CD4-positive, alpha-beta memory T cell (primary cell): ENCODE results near the gene SEC31A. TPM values are rescaled to one million over a fixed set of nuclear protein-coding genes. Genes with fewer than 3 reads are reported as not detected.
A peak's percentile ranks its signal among the peaks of the same experiment; 100 is the strongest.

ENCODE experiments used
- CTCF ChIA-PET: fragments of 350-600 bp; sonication (Branson Sonifier 250); formaldehyde crosslinking; loops from one replicate; lab custom pipeline; 2021; ENCODE audit warnings: inconsistent platforms; ENCODE audit not compliant: partially characterized antibody; lab: Charles Lee
- POLR2A ChIA-PET: fragments of 350-600 bp; sonication (Branson Sonifier 250); formaldehyde crosslinking; loops from one replicate; lab custom pipeline; 2021; ENCODE audit not compliant: partially characterized antibody; lab: Charles Lee
- DNase-seq, 5 donors: peaks; one replicate each; pipeline versions ENCODE4 v3.0.0 to v3.0.0-alpha.2; 2020 to 2022; ENCODE audit warnings: mixed read lengths in 1 of 5
- H3K27ac ChIP-seq: one replicate; pipeline ENCODE4 v1.7.0; 2013; ENCODE audit warnings: low read depth, low read length
- H3K27me3 ChIP-seq: 2 replicates; pipeline ENCODE4 v1.7.0; 2013; ENCODE audit warnings: mild to moderate bottlenecking, low read length, moderate library complexity; ENCODE audit not compliant: insufficient read depth
- H3K36me3 ChIP-seq: 2 replicates; pipeline ENCODE4 v1.7.0; 2013; ENCODE audit warnings: mild to moderate bottlenecking, low read length, moderate library complexity; ENCODE audit not compliant: insufficient read depth
- H3K4me1 ChIP-seq: 2 replicates; pipeline ENCODE4 v1.7.0; 2013; ENCODE audit warnings: mild to moderate bottlenecking, low read length, moderate library complexity; ENCODE audit not compliant: insufficient read depth
- H3K4me3 ChIP-seq, 2 donors: one replicate each; pipeline ENCODE4 v1.7.0; 2013; ENCODE audit warnings: low read length in 2 of 2, mild to moderate bottlenecking in 1 of 2
- H3K9me3 ChIP-seq, 2 donors: one replicate each; pipeline ENCODE4 v1.7.0; 2013; ENCODE audit warnings: low read length in 2 of 2, control low read depth in 1 of 2; ENCODE audit not compliant: control insufficient read depth in 1 of 2
- H3K27ac Mint-ChIP-seq, 7 donors: one replicate each; pipeline ENCODE4 v1.8.0; 2020 to 2021; ENCODE audit warnings: mixed read lengths in 7 of 7, mild to moderate bottlenecking in 6 of 7, inconsistent platforms in 3 of 7, moderate library complexity in 3 of 7
- H3K27me3 Mint-ChIP-seq, 2 donors: one replicate each; pipeline ENCODE4 v1.8.0; 2020 to 2021; ENCODE audit warnings: mixed read lengths in 2 of 2
- H3K36me3 Mint-ChIP-seq, 2 donors: one replicate each; pipeline ENCODE4 v1.8.0; 2020 to 2021; ENCODE audit warnings: mixed read lengths in 2 of 2, inconsistent platforms in 1 of 2, mild to moderate bottlenecking in 1 of 2
- H3K4me1 Mint-ChIP-seq, 4 donors: one replicate each; pipeline ENCODE4 v1.8.0; 2020 to 2021; ENCODE audit warnings: mixed read lengths in 4 of 4, mild to moderate bottlenecking in 1 of 4
- H3K4me3 Mint-ChIP-seq, 8 donors: one replicate each; pipeline ENCODE4 v1.8.0; 2020 to 2021; ENCODE audit warnings: mixed read lengths in 8 of 8, mild to moderate bottlenecking in 7 of 8, moderate library complexity in 6 of 8, inconsistent platforms in 3 of 8
- H3K9me3 Mint-ChIP-seq, 8 donors: one replicate each; pipeline ENCODE4 v1.8.0; 2020 to 2021; ENCODE audit warnings: mixed read lengths in 8 of 8, mild to moderate bottlenecking in 5 of 8, inconsistent platforms in 3 of 8, moderate library complexity in 1 of 8
- intact Hi-C: fragments of 100-400 bp; cut with micrococcal nuclease; formaldehyde crosslinking; loops from one replicate; pipeline ENCODE4 v1.15.1; 2023
- polyA plus RNA-seq, 2 donors: library from polyadenylated mRNA; unstranded; fragments of 300-500 nt; fragmentation: Illumina TruSeq; gene quantifications; one replicate each; pipeline ENCODE4 v1.2.3, GENCODE V29; 2021
- total RNA-seq, 2 experiments: library from RNA; stranded (reverse); gene quantifications; one replicate each; pipeline ENCODE4 v1.2.3, GENCODE V29; 2021

The SEC31A gene
- total and polyA plus RNA-seq, 4 experiments from 2014 or later = 138 to 175 (median 162) TPM

DNA sequence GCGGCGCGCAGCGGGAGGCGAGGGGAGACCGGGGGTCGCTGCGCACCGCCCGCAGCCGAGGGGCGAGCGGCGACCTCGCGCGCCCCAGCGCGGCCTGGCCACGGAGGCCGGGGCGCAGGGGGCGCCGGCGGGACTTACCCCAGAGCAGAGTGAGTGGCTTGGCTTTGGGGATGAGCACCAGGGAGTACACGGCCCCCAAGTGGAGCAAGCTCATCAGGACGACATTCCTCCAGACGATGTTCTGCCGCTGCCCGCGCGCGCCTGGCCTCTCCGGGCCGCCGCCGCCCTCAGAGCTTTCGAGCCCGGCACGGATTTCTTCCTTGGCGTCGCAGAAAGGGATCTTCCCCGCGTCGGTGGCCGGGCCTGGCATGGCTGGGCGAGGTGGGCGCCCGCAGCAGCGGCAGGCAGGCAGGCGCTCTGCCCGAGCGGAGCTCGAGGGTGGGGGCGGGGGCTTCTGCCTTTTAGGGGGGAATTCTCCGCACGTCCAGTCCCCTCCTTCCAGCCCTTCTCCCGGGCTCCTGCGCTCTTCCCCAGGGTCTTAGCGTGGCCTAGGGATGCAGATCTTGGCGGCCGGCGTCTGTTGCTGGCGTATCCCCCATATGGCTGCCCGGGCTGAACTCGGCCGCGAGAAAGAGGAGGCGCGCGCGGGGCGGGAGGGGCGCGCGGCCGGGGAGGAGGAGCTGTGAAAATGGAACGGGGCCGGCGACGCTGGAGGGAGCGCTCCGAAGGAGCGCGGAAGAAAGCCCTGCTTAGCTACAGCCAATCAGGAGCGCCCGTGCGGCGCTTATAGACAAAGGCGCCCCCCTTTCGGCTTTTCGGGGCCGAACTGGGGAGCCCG lies 92.6 kb downstream of the SEC31A start, which contains the start of gene SCD5:
Gene SCD5, minus strand, starts transcription at position 629 of the 838 bp plus-strand sequence. Its CDS starts 259 bp downstream, at position 370.
- Histone ChIP-seq H3K9me3 (no peaks in the 10 kb centered on the region), H3K4me3 (peak within 1 kb of the TSS in 1 of 2 donors; percentile 41), H3K4me1 (peaks cover 18% of the 10 kb centered on the region), H3K27ac (no peak within 1 kb of the TSS), H3K36me3 (no peaks in the 10 kb centered on the region), H3K27me3 (peaks cover 31% of the 10 kb centered on the region)
- Mint-ChIP-seq H3K36me3 (no peaks in the 10 kb centered on the region), H3K27me3 (peaks cover 33 to 48% of the 10 kb centered on the region in 2 donors), H3K9me3 (no peaks in the 10 kb centered on the region), H3K4me1 (peaks cover 10 to 24% (median 13%) of the 10 kb centered on the region in 4 donors), H3K27ac (peak within 1 kb of the TSS in 1 of 7 donors; percentile 61), H3K4me3 (peak within 1 kb of the TSS; percentile 73 to 84 (median 82))
- peak in 2 of 5 donors; percentile 33 to 39 for DNase-seq
- intact Hi-C loops = no loop called here
- POLR2A ChIA-PET = no interaction called here
- CTCF ChIA-PET = interaction anchor here (0.6 kb wide), 1 partner anchor 57 kb away, joined by 3 read pairs; no protein-coding TSS in a partner anchor

DNA sequence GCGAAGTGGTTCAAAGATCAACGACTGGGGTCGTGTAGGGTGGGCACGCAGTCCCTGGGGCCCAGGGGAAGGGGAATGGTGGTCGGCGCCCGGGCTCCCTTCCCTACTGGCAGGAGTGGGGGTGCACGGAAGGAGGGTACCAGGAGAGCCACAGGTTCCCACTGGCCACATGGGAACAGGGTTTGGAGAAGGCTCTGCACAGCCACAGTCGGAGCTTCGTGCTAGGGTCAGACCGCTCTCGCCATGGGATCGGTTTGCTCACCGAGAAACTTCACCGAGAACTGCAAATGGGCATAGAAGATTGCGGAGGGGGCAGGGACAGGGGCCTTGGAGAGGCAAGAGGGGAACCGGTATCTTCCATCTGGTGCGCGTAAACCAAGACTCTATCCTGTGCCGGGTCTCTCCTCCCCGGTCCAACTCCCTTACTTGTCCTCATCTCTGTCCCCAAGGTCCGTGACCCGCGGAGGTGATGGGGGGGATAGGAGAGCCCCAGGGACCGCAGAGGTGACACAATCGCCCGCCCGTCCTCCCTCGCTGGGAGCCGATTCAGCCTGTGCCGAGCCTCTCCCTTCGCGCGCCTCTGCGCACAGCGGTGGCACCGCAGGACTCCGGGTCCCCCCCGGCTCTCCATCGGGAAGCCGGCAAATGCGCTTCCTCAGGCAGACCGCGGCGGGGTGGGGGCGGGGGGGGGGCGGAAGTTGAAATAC lies 93.4 kb downstream of the SEC31A start:
- peaks cover 27% of the 10 kb centered on the region for H3K27me3 ChIP-seq
- no peaks in the 10 kb centered on the region for H3K9me3 ChIP-seq
- peaks cover 31 to 51% of the 10 kb centered on the region in 2 donors for H3K27me3 Mint-ChIP-seq
- no peaks in the 10 kb centered on the region for H3K9me3 Mint-ChIP-seq
- peaks cover 10 to 24% (median 13%) of the 10 kb centered on the region in 4 donors for H3K4me1 Mint-ChIP-seq
- H3K27ac Mint-ChIP-seq = peak overlapping the region in 2 of 7 donors; percentile 24 to 80
- H3K36me3 ChIP-seq = no peaks in the 10 kb centered on the region
- peak in 1 of 5 donors; percentile 7 for DNase-seq
- ChIA-PET CTCF (interaction anchor here (0.6 kb wide), 1 partner anchor 56 kb away, joined by 3 read pairs; no protein-coding TSS in a partner anchor), POLR2A (no interaction called here)
- intact Hi-C loops = no loop called here
- H3K4me1 ChIP-seq = peaks cover 18% of the 10 kb centered on the region
- H3K36me3 Mint-ChIP-seq = no peaks in the 10 kb centered on the region
- H3K27ac ChIP-seq = no peak overlapping the region
- H3K4me3 ChIP-seq = no peak overlapping the region
- peak overlapping the region; percentile 68 to 82 (median 72) for H3K4me3 Mint-ChIP-seq

DNA sequence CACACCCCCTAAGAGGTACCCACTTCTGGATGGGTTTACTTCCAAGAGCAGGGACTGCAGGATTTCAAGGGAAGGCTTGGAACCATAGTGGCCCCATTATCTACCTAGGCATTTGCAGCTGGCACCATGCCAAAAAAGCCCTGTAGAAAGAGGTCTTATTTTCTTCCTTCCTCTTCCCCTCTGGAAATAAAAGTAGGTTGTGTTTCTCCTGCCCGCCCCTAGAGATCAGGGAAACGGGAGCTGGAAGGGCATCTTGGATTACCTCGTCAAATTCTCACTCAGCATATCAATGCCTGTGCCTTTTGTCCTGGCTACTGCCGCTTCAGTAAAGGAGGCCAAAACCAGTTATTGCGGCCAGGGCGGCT lies 93.9 kb downstream of the SEC31A start:
- Histone ChIP-seq H3K27ac (no peak overlapping the region), H3K36me3 (no peaks in the 10 kb centered on the region), H3K4me3 (no peak overlapping the region), H3K9me3 (no peaks in the 10 kb centered on the region), H3K4me1 (peaks cover 18% of the 10 kb centered on the region), H3K27me3 (peaks cover 24% of the 10 kb centered on the region)
- Mint-ChIP-seq H3K36me3 (no peaks in the 10 kb centered on the region), H3K4me1 (peaks cover 10 to 24% (median 13%) of the 10 kb centered on the region in 4 donors), H3K27me3 (peaks cover 30 to 49% of the 10 kb centered on the region in 2 donors), H3K27ac (peak overlapping the region in 1 of 7 donors; percentile 24), H3K9me3 (no peaks in the 10 kb centered on the region), H3K4me3 (peak overlapping the region; percentile 68 to 82 (median 72))
- DNase-seq = no peak
- ChIA-PET POLR2A (no interaction called here), CTCF (no interaction called here)
- intact Hi-C loops = no loop called here

DNA sequence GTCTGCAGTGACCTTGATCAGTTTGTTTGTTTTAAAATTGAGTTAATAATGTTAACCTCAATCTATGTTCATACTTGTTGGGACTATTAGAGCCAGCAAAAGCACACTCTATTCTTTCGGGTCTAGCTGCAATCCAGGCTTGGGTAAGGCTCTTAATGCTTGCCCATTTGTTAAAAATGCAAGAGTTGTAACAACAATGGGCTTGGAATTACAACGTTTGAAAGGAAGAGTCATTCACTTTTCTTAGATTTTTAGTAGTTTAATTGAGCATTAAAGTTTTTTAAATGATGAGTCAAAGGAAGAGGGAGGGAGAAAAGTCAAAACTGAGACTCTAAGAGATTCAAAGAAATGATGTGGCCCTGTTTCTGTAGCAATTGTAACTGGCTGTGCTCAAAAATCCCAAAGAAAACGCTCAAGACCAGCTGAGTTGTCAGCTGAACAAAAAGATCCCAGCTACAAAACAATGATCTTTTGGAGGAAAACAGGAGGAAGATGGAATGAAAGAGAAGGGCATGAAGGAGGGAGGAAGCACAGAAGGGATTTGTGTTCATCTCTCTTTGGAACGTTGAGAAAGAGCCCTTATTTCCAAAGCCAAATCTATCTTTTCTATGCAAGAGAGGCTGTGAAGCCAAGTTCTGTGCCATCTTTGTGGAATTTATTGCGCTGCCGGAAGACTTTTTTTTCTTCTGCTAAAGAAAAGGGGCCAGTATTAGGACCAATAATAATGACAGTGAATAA lies 97.9 kb downstream of the SEC31A start:
- POLR2A ChIA-PET = no interaction called here

DNA sequence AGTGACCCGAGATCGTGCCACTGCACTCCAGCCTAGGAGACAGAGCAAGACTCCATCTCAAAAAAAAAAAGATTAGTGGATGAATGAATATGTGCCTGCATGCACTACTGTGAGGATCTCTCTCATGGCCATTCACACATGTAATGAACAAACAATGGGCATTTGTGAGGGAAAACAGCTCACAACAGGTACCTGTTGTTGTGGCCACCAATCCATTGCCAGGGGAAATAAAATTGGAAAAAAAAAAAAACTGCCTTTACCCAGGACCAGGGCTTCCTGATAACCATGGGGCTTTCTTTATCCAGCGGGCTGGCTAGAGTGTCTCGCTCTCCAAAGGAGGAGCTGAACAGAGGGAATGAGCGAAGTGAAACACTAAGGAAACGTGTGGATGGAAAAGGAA lies 99.8 kb downstream of the SEC31A start:
- intact Hi-C loops = no loop called here
- peaks cover 10 to 31% of the 10 kb centered on the region in 2 donors for H3K27me3 Mint-ChIP-seq
- no peaks in the 10 kb centered on the region for H3K36me3 ChIP-seq
- no peaks in the 10 kb centered on the region for H3K4me1 Mint-ChIP-seq
- POLR2A ChIA-PET = no interaction called here
- no peaks in the 10 kb centered on the region for H3K9me3 ChIP-seq
- H3K36me3 Mint-ChIP-seq = no peaks in the 10 kb centered on the region
- no peak overlapping the region for H3K27ac Mint-ChIP-seq
- no peak overlapping the region for H3K4me3 ChIP-seq
- H3K4me1 ChIP-seq = no peaks in the 10 kb centered on the region
- no peak overlapping the region for H3K4me3 Mint-ChIP-seq
- no peak for DNase-seq
- H3K27me3 ChIP-seq = no peaks in the 10 kb centered on the region
- H3K9me3 Mint-ChIP-seq = no peaks in the 10 kb centered on the region
- H3K27ac ChIP-seq = no peak overlapping the region
- CTCF ChIA-PET = no interaction called here

More for the DNA sequence above, 97.9 kb downstream of the SEC31A start:
- Mint-ChIP-seq H3K4me3 (no peak overlapping the region), H3K4me1 (peaks cover 3 to 13% (median 7%) of the 10 kb centered on the region in 4 donors), H3K36me3 (no peaks in the 10 kb centered on the region), H3K27me3 (peaks cover 14 to 42% of the 10 kb centered on the region in 2 donors), H3K27ac (no peak overlapping the region), H3K9me3 (no peaks in the 10 kb centered on the region)
- H3K9me3 ChIP-seq = no peaks in the 10 kb centered on the region
- CTCF ChIA-PET = interaction anchor here (0.7 to 1.3 kb wide), 2 partner anchors 8 to 12 kb away, joined by 3 to 4 read pairs; no protein-coding TSS in a partner anchor
- H3K36me3 ChIP-seq = no peaks in the 10 kb centered on the region
- no peak overlapping the region for H3K4me3 ChIP-seq
- H3K27ac ChIP-seq = no peak overlapping the region
- peaks cover 12% of the 10 kb centered on the region for H3K27me3 ChIP-seq
- peaks cover 8% of the 10 kb centered on the region for H3K4me1 ChIP-seq
- intact Hi-C loops = no loop called here
- DNase-seq = no peak

DNA sequence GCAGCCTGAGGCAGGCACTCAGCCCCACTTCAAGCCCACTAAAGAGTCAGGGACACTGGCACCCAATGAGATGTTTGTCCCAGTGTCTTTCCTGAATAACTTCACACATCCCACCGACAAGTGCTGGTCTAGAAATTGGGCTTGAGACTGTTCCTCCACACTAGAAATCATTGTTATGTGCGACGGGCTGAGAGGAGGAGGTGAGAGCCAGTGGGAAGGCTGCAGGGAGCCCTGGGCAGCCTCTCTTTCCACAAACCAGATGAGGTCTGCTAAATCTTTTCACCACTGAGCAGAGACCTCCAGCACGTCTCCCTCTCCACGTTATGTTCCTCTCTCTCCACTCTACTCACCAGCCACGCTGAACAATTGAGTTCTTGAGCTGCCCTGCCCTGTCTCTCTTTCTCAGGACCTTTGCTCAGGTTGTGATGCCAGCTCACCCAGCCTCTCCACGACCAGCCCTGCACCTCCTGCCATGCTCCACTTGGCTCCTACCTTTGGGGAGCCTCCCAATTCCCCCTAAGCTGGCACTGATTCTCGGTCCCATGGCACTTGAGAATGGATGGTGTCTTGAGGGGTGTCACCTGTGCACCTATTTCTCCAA lies 100.8 kb downstream of the SEC31A start:
- Histone ChIP-seq H3K4me1 (no peaks in the 10 kb centered on the region), H3K4me3 (no peak overlapping the region), H3K27me3 (no peaks in the 10 kb centered on the region), H3K36me3 (no peaks in the 10 kb centered on the region), H3K9me3 (no peaks in the 10 kb centered on the region), H3K27ac (no peak overlapping the region)
- H3K27me3 Mint-ChIP-seq = peaks cover 11 to 29% of the 10 kb centered on the region in 2 donors
- no peaks in the 10 kb centered on the region for H3K9me3 Mint-ChIP-seq
- no peak overlapping the region for H3K27ac Mint-ChIP-seq
- ChIA-PET CTCF (no interaction called here), POLR2A (no interaction called here)
- H3K36me3 Mint-ChIP-seq = no peaks in the 10 kb centered on the region
- DNase-seq = no peak
- no peak overlapping the region for H3K4me3 Mint-ChIP-seq
- no peaks in the 10 kb centered on the region for H3K4me1 Mint-ChIP-seq
- intact Hi-C loops = no loop called here
